Measurements from ENCODE around the gene TSNAXIP1. TPM values are rescaled to one million over a fixed set of nuclear protein-coding genes. Genes with fewer than 3 reads are reported as not detected.

Gene TSNAXIP1
- total RNA-seq, 1 experiment from 2014 or later, result 0.84 TPM

- TF ChIP-seq CTCF (IDR thresholded peaks at IDR 0.05; ENCODE audit: insufficient read depth in 1 of 2, low read depth in 1 of 2, low read length in 1 of 2, severe bottlenecking in 1 of 2, unreplicated experiment in 1 of 2), result no peak
- CTCF ChIA-PET, result interaction anchor here (1.0 to 2.1 kb wide), 8 partner anchors 13 to 312 kb away, joined by 3 to 14 read pairs (median 6); partner anchors contain the start of genes GFOD2, NUTF2, RANBP10 and TSNAXIP1
Measured at GRCh38 chr16:67833030-67833414, 26.3 kb downstream of the TSNAXIP1 start.

GRCh38 chr16:67833415-67834241 is 26.9 kb downstream of the TSNAXIP1 start:
- no peaks in the 10 kb centered on the region for H3K9me3 Mint-ChIP-seq (ENCODE audit: unreplicated experiment)
- TSS peak; percentile 41 for BruUV-seq (replicated peaks)
- DNase-seq, result peak; percentile 94 to 96

More at GRCh38 chr16:67833030-67833414, 26.3 kb downstream of the TSNAXIP1 start:
- Mint-ChIP-seq H3K9me3 (ENCODE audit: unreplicated experiment) (no peaks in the 10 kb centered on the region), H3K4me3 (ENCODE audit: unreplicated experiment) (peak overlapping the region; percentile 99), H3K4me1 (ENCODE audit: low read depth, unreplicated experiment) (peaks cover 6% of the 10 kb centered on the region), H3K36me3 (ENCODE audit: insufficient read depth, unreplicated experiment) (peaks cover 24% of the 10 kb centered on the region), H3K27me3 (ENCODE audit: insufficient read depth, unreplicated experiment) (no peaks in the 10 kb centered on the region), H3K27ac (ENCODE audit: unreplicated experiment) (peak overlapping the region; percentile 92)
- Histone ChIP-seq H3K4me3 (ENCODE audit: low read depth, low read length) (peak overlapping the region; percentile 83), H3K9me3 (no peaks in the 10 kb centered on the region), H3K4me1 (no peaks in the 10 kb centered on the region; the same call in 1 of the 2 replicates), H3K27me3 (replicated peaks; ENCODE audit: control insufficient read depth, insufficient read depth, low read length) (no peaks in the 10 kb centered on the region), H3K36me3 (ENCODE audit: control insufficient read depth, insufficient read depth, low read length) (peaks cover 11% of the 10 kb centered on the region)
- BruUV-seq (replicated peaks), result no TSS peak
- intact Hi-C loops (cut with micrococcal nuclease; ENCODE audit: unreplicated experiment), result no loop called here
- POLR2A ChIA-PET, result interaction anchor here (1.0 to 1.5 kb wide), 5 partner anchors 16 to 114 kb away, joined by 3 to 7 read pairs (median 3); partner anchors contain the start of genes GFOD2, RANBP10 and TSNAXIP1
- DNase-seq, result no peak

More at GRCh38 chr16:67833415-67834241, 26.9 kb downstream of the TSNAXIP1 start:
- peak overlapping the region; percentile 83 for H3K4me3 ChIP-seq (ENCODE audit: low read depth, low read length)
- H3K9me3 ChIP-seq, result no peaks in the 10 kb centered on the region
- H3K27me3 Mint-ChIP-seq (ENCODE audit: insufficient read depth, unreplicated experiment), result no peaks in the 10 kb centered on the region
- peaks cover 11% of the 10 kb centered on the region for H3K36me3 ChIP-seq (ENCODE audit: control insufficient read depth, insufficient read depth, low read length)
- peak overlapping the region; percentile 99 for H3K4me3 Mint-ChIP-seq (ENCODE audit: unreplicated experiment)
- peaks cover 20% of the 10 kb centered on the region for H3K36me3 Mint-ChIP-seq (ENCODE audit: insufficient read depth, unreplicated experiment)
- peaks cover 6% of the 10 kb centered on the region for H3K4me1 Mint-ChIP-seq (ENCODE audit: low read depth, unreplicated experiment)
- no peaks in the 10 kb centered on the region; the same call in 1 of the 2 replicates for H3K4me1 ChIP-seq
- no peaks in the 10 kb centered on the region for H3K27me3 ChIP-seq (replicated peaks; ENCODE audit: control insufficient read depth, insufficient read depth, low read length)
- intact Hi-C loops (cut with micrococcal nuclease; ENCODE audit: unreplicated experiment), result no loop called here
- no peak for TF ChIP-seq CTCF (IDR thresholded peaks at IDR 0.05; ENCODE audit: insufficient read depth in 1 of 2, low read depth in 1 of 2, low read length in 1 of 2, severe bottlenecking in 1 of 2, unreplicated experiment in 1 of 2)
- ChIA-PET POLR2A (interaction anchor here (0.7 to 1.5 kb wide), 8 partner anchors 13 to 114 kb away, joined by 3 to 7 read pairs (median 3); partner anchors contain the start of genes GFOD2, NUTF2, PSMB10 and RANBP10), CTCF (interaction anchor here (0.6 to 2.1 kb wide), 11 partner anchors 12 to 313 kb away, joined by 3 to 14 read pairs (median 6); partner anchors contain the start of genes GFOD2, NUTF2, RANBP10 and TSNAXIP1)
- H3K27ac Mint-ChIP-seq (ENCODE audit: unreplicated experiment), result peak overlapping the region; percentile 92

Data from Caco-2 (cell line).